GM19397 (cell line): Measurements from ENCODE around the gene SEMA3F.

Experiments
- ATAC-seq: cut with Tn5 transposase; IDR thresholded peaks from one replicate; pipeline ENCODE4 v1.9.1; 2021; ENCODE audit warnings: mild to moderate bottlenecking, moderate library complexity; ENCODE audit not compliant: unreplicated experiment

Gene SEMA3F

GRCh38 chr3:50154840-50155490 is at the start of gene SEMA3F:
TSS of gene SEMA3F (plus strand) at chr3:50155324. CDS start at chr3:50159623, 4,299 bp downstream.
- peak; percentile 68 for ATAC-seq

GRCh38 chr3:50111757-50112156 is 43.4 kb upstream of the SEMA3F start:
- ATAC-seq: no peak

GRCh38 chr3:50112462-50112861 is 42.7 kb upstream of the SEMA3F start:
- ATAC-seq: no peak

- no peak for ATAC-seq
Measured at GRCh38 chr3:50117120-50117519, 38.0 kb upstream of the SEMA3F start.

- ATAC-seq: no peak
Measured at GRCh38 chr3:50118237-50118636, 36.9 kb upstream of the SEMA3F start.

- ATAC-seq: no peak
Measured at GRCh38 chr3:50119786-50120185, 35.3 kb upstream of the SEMA3F start.

GRCh38 chr3:50120364-50121071 is 34.6 kb upstream of the SEMA3F start:
- ATAC-seq: no peak

GRCh38 chr3:50121072-50122032 is 33.8 kb upstream of the SEMA3F start:
- peak; percentile 51 for ATAC-seq

- ATAC-seq: no peak
Measured at GRCh38 chr3:50122071-50122470, 33.1 kb upstream of the SEMA3F start.

- ATAC-seq: no peak
Measured at GRCh38 chr3:50122661-50123391, 32.3 kb upstream of the SEMA3F start.

GRCh38 chr3:50123394-50124051 is 31.6 kb upstream of the SEMA3F start:
- no peak for ATAC-seq

GRCh38 chr3:50124052-50124799 is 30.9 kb upstream of the SEMA3F start:
- ATAC-seq: no peak

GRCh38 chr3:50124800-50125178 is 30.3 kb upstream of the SEMA3F start:
- ATAC-seq: no peak

- no peak for ATAC-seq
Measured at GRCh38 chr3:50125541-50126286, 29.4 kb upstream of the SEMA3F start.

- ATAC-seq: no peak
Measured at GRCh38 chr3:50126287-50127211, 28.6 kb upstream of the SEMA3F start.

- ATAC-seq: no peak
Measured at GRCh38 chr3:50127251-50127691, 27.9 kb upstream of the SEMA3F start.

- no peak for ATAC-seq
Measured at GRCh38 chr3:50128001-50128400, 27.1 kb upstream of the SEMA3F start.

- ATAC-seq: no peak
Measured at GRCh38 chr3:50130436-50130835, 24.7 kb upstream of the SEMA3F start.
